Panc1 (cell line): ENCODE measurements around the gene APCDD1L. TPM values are rescaled to one million over a fixed set of nuclear protein-coding genes. Genes with fewer than 3 reads are reported as not detected.

Experiments
- ATAC-seq: fragments of 200-7000 bp; cut with Tn5 transposase; 2 replicates; pipeline ENCODE4 v1.9.1; 2020; ENCODE audit warnings: mild to moderate bottlenecking, moderate library complexity
- BruUV-seq: library from RNA; stranded (reverse); fragments of 400-500 nt; replicated peaks from 2 replicates; lab custom pipeline; 2021; lab: Mats Ljungman, UMichigan
- CTCF ChIA-PET: fragments of 300-600 bp; sonication (Branson Sonifier 250); formaldehyde crosslinking; loops from one replicate; lab custom pipeline; 2022; ENCODE audit warnings: antibody characterized with exemption; lab: Charles Lee
- POLR2A ChIA-PET: fragments of 300-600 bp; sonication (Branson Sonifier 250); formaldehyde crosslinking; loops from one replicate; lab custom pipeline; 2022; ENCODE audit warnings: antibody characterized with exemption; lab: Charles Lee
- DNase-seq: peaks from one replicate; pipeline ENCODE4 v3.0.0-alpha.2; 2010; ENCODE audit warnings: low read depth, low spot score
- H3K27ac ChIP-seq: 2 replicates; pipeline ENCODE4 v1.5.1; 2011; ENCODE audit warnings: mild to moderate bottlenecking, low read length, inconsistent platforms
- H3K27me3 ChIP-seq: fragments of 200-500 bp; sonication (Bioruptor generic); 2 replicates; pipeline ENCODE4 v1.6.0; 2014; ENCODE audit warnings: low read length, inconsistent platforms; ENCODE audit not compliant: control insufficient read depth, insufficient read depth
- H3K36me3 ChIP-seq: fragments of 200-500 bp; sonication (Bioruptor generic); 2 replicates; pipeline ENCODE4 v1.5.1; 2014; ENCODE audit warnings: inconsistent platforms, mild to moderate bottlenecking, low read length, moderate library complexity; ENCODE audit not compliant: control insufficient read depth, insufficient read depth
- H3K4me1 ChIP-seq: 2 replicates; pipeline ENCODE4 v1.5.1; 2011; ENCODE audit warnings: inconsistent platforms, mild to moderate bottlenecking, low read length, moderate library complexity; ENCODE audit not compliant: control insufficient read depth, insufficient read depth
- H3K4me3 ChIP-seq, 2 experiments: 2 replicates each; pipeline ENCODE4 v1.5.1; 2011 to 2012; ENCODE audit warnings: low read depth in 2 of 2, low read length in 2 of 2, mild to moderate bottlenecking in 2 of 2, inconsistent platforms in 1 of 2, moderate library complexity in 1 of 2
- H3K9me3 ChIP-seq: fragments of 200-500 bp; sonication (Bioruptor generic); 2 replicates; pipeline ENCODE4 v1.5.1; 2014; ENCODE audit warnings: low read depth, mild to moderate bottlenecking, inconsistent platforms, low read length, moderate library complexity; ENCODE audit not compliant: control insufficient read depth, insufficient read depth
- POLR2AphosphoS5 ChIP-seq: IDR thresholded peaks from 2 replicates; pipeline ENCODE4 v1.6.1; 2012; ENCODE audit warnings: mild to moderate bottlenecking, low read depth, low read length, moderate library complexity
- SIN3A ChIP-seq: IDR thresholded peaks from 2 replicates; pipeline ENCODE4 v1.6.1; 2012; ENCODE audit warnings: low read depth, mild to moderate bottlenecking, low read length, moderate library complexity, borderline replicate concordance; ENCODE audit not compliant: insufficient read depth
- TCF7L2 ChIP-seq: IDR thresholded peaks from 2 replicates; pipeline ENCODE4 v1.6.1; 2011; ENCODE audit warnings: mild to moderate bottlenecking, low read depth, low read length, inconsistent platforms
- in situ Hi-C: cut with HindIII; loops from 2 replicates; pipeline ENCODE4 v1.10.0; 2016; ENCODE audit warnings: low sequenced_read_pairs, low pct_unique_long_range_greater_than_20kb
- intact Hi-C: fragments of 100-400 bp; cut with micrococcal nuclease; formaldehyde crosslinking; loops from one replicate; pipeline ENCODE4 v1.10.0; 2022; ENCODE audit not compliant: unreplicated experiment
- total RNA-seq: library from RNA; stranded (reverse); gene quantifications from one replicate; pipeline ENCODE4 v1.2.1, GENCODE V29; 2021; ENCODE audit not compliant: unreplicated experiment
- TF ChIP-seq, protein P1 (sequence below), 2 experiments: IDR thresholded peaks; 2 replicates each; pipeline ENCODE4 v1.6.1; 2011 to 2012; ENCODE audit warnings: low read depth in 2 of 2, control low read depth in 1 of 2, low read length in 1 of 2, mild to moderate bottlenecking in 1 of 2, moderate library complexity in 1 of 2; ENCODE audit not compliant: insufficient read depth in 1 of 2
- TF ChIP-seq, protein P2 (sequence below): fragments of 450-650 bp; IDR thresholded peaks from 2 replicates; pipeline ENCODE4 v1.5.1; 2017; ENCODE audit warnings: mild to moderate bottlenecking

Gene APCDD1L
- total RNA-seq, 1 experiment from 2014 or later, result 0.62 TPM

DNA sequence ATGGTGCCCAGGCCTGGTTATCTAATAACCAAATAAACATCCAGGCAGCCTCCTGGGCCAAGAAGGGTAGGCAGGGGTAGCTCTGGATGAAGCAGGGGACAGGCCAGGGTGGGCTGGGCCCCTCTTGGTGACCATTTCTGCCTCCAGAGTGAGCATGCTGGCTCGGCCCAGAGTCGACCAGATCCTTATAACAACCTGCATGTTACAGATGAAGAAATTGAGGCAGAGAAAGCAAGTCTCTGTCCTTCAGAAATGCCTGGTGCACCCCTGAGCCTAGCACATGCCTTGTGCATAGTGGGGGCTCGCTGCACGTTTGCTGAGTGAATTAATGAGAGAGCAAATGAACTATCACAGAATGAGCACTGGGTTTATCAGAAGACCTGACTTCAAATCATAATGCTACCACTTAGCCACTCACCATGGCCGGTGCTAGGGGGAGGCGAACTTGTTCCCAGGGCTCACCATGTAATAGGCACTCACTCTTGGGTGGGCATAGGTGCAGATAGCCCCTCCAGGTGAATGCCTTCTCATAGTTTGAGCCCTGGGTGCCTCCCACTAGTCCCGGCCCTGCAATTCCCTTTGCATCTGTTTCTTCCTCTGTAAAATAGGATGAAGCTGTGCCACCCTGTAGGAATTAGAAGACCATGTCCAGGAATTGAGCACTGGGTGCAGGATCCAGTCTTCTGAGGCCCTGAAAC lies 3.8 kb upstream of the APCDD1L start:
- in situ Hi-C loops (no loop called here), intact Hi-C loops (no loop called here)
- no peaks in the 10 kb centered on the region for H3K4me1 ChIP-seq
- no peak for ATAC-seq
- peaks cover 4% of the 10 kb centered on the region; the same call in 1 of the 2 replicates for H3K27me3 ChIP-seq
- H3K27ac ChIP-seq, result no peak overlapping the region
- H3K36me3 ChIP-seq, result no peaks in the 10 kb centered on the region
- ChIA-PET CTCF (no interaction called here), POLR2A (no interaction called here)
- no peak overlapping the region for H3K4me3 ChIP-seq
- no peak for DNase-seq
- no TSS peak for BruUV-seq
- H3K9me3 ChIP-seq, result no peaks in the 10 kb centered on the region
- TF ChIP-seq TCF7L2, result no peak
- TF ChIP-seq, protein P1, sequence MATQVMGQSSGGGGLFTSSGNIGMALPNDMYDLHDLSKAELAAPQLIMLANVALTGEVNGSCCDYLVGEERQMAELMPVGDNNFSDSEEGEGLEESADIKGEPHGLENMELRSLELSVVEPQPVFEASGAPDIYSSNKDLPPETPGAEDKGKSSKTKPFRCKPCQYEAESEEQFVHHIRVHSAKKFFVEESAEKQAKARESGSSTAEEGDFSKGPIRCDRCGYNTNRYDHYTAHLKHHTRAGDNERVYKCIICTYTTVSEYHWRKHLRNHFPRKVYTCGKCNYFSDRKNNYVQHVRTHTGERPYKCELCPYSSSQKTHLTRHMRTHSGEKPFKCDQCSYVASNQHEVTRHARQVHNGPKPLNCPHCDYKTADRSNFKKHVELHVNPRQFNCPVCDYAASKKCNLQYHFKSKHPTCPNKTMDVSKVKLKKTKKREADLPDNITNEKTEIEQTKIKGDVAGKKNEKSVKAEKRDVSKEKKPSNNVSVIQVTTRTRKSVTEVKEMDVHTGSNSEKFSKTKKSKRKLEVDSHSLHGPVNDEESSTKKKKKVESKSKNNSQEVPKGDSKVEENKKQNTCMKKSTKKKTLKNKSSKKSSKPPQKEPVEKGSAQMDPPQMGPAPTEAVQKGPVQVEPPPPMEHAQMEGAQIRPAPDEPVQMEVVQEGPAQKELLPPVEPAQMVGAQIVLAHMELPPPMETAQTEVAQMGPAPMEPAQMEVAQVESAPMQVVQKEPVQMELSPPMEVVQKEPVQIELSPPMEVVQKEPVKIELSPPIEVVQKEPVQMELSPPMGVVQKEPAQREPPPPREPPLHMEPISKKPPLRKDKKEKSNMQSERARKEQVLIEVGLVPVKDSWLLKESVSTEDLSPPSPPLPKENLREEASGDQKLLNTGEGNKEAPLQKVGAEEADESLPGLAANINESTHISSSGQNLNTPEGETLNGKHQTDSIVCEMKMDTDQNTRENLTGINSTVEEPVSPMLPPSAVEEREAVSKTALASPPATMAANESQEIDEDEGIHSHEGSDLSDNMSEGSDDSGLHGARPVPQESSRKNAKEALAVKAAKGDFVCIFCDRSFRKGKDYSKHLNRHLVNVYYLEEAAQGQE (IDR thresholded peaks at IDR 0.05; ENCODE audit: insufficient read depth in 1 of 2, low read depth in 2 of 2, low read length in 1 of 2), result no peak
- TF ChIP-seq POLR2AphosphoS5, result no peak
- TF ChIP-seq, protein P2, sequence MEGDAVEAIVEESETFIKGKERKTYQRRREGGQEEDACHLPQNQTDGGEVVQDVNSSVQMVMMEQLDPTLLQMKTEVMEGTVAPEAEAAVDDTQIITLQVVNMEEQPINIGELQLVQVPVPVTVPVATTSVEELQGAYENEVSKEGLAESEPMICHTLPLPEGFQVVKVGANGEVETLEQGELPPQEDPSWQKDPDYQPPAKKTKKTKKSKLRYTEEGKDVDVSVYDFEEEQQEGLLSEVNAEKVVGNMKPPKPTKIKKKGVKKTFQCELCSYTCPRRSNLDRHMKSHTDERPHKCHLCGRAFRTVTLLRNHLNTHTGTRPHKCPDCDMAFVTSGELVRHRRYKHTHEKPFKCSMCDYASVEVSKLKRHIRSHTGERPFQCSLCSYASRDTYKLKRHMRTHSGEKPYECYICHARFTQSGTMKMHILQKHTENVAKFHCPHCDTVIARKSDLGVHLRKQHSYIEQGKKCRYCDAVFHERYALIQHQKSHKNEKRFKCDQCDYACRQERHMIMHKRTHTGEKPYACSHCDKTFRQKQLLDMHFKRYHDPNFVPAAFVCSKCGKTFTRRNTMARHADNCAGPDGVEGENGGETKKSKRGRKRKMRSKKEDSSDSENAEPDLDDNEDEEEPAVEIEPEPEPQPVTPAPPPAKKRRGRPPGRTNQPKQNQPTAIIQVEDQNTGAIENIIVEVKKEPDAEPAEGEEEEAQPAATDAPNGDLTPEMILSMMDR, result no peak
- no peak for TF ChIP-seq SIN3A

GRCh38 chr20:58518387-58518786 lies 3.2 kb upstream of the APCDD1L start:
- intact Hi-C loops, result no loop called here
- Histone ChIP-seq H3K27me3 (peaks cover 4% of the 10 kb centered on the region; the same call in 1 of the 2 replicates), H3K9me3 (no peaks in the 10 kb centered on the region), H3K4me1 (no peaks in the 10 kb centered on the region), H3K36me3 (no peaks in the 10 kb centered on the region), H3K4me3 (no peak overlapping the region), H3K27ac (no peak overlapping the region)
- ATAC-seq, result no peak
- TF ChIP-seq TCF7L2, result no peak
- TF ChIP-seq, protein P2, result no peak
- TF ChIP-seq POLR2AphosphoS5, result no peak
- TF ChIP-seq SIN3A, result no peak
- TF ChIP-seq, protein P1 (IDR thresholded peaks at IDR 0.05; ENCODE audit: insufficient read depth in 1 of 2, low read depth in 2 of 2, low read length in 1 of 2), result no peak
- CTCF ChIA-PET, result no interaction called here
- in situ Hi-C loops, result no loop called here
- no TSS peak for BruUV-seq
- POLR2A ChIA-PET, result no interaction called here
- DNase-seq, result no peak
